ENCODE data around the gene GREB1. TPM values are rescaled to one million over a fixed set of nuclear protein-coding genes. Genes with fewer than 3 reads are reported as not detected.

GREB1 gene
- total RNA-seq, 1 donor from 2014 or later = 0.20 TPM

- no peak for DNase-seq (ENCODE audit: low read depth in 2 of 2)
Measured at GRCh38 chr2:11560806-11561205, 27.0 kb downstream of the GREB1 start.

DNA sequence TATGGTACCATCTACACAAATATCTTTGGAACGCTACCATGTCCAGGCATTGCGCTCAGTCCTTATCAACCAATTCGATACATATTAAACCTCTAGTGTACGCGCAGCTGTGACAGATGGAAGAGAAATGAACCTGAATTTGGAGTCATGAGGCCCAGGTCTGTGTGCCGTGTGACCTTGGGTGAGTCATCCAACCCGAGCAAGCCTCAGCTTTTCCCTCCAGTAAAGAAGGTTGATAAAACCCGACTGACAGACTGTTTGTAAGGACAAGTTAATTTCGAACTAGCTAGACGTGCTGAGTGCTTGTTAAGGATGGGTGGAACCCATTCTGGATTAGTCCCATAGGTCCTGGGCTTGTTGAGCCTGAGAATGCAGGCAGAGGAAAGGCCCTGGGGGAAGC, 28.2 kb downstream of the GREB1 start:
- no peak for DNase-seq (ENCODE audit: low read depth in 2 of 2)

GRCh38 chr2:11562476-11562875, 28.6 kb downstream of the GREB1 start:
- no peak for DNase-seq (ENCODE audit: low read depth in 2 of 2)

- DNase-seq (ENCODE audit: low read depth in 2 of 2) = no peak
Measured at GRCh38 chr2:11563784-11564666, 30.2 kb downstream of the GREB1 start.

DNA sequence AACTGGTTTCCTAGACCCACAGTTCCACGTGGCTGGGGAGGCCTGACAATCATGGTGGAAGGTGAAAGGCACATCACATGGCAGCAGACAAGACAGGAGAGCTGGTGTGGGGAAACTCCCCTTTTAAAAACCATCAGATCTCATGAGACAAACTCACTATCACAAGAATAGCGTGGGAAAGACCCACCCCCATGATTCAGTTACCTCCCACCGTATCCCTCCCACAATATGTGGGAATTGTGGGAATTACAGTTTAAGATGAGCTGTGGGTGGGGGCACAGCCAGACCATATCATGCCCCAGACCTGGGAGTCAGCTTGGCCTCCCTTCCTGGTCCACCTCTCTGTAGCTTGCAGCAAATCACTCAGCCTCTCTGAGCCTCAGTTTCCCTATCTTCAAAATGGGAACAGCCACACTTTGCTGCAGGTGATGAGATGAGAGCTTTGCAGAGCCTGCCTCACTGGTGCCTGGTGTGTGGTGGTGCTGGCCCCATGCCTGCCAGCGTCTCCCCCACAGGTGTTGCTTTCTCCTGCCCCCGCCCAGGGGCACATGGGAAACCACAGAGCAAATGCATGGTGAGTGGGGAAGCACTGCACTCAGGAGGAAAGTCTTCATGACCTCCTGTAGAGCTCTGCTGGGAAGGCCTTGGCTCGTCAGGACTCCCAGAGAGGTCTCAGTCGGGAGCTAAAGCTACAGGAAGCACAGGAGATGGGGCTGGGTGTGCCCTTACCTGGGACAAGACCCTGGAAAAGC, 31.1 kb downstream of the GREB1 start:
- no peak for DNase-seq (ENCODE audit: low read depth in 2 of 2)

- no peak for DNase-seq (ENCODE audit: low read depth in 2 of 2)
Measured at GRCh38 chr2:11566383-11566782, 32.5 kb downstream of the GREB1 start.

- DNase-seq (ENCODE audit: low read depth in 2 of 2) = no peak
Measured at GRCh38 chr2:11567631-11568031, 33.8 kb downstream of the GREB1 start.

DNA sequence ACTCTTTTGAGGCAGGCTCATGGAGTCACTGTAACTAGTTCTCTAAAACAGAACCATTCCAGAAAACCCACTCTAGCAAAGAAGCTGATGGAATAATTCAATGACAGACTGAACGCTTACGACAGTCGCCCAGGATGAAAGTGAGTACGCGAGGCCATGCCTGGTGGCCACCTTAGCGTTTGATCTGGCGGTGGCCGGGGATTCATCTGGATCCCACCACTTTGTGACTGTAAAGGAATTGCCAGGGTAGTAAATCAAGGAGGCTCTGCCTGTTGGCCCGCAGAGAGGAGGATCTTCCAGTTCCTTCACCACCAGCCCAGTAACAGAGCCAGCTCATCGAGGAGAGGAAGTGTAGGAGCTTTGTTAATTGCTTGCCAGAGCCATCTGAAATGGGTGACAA, 34.6 kb downstream of the GREB1 start:
- no peak for DNase-seq (ENCODE audit: low read depth in 2 of 2)

- no peak for DNase-seq (ENCODE audit: low read depth in 2 of 2)
Measured at GRCh38 chr2:11569636-11570035, 35.8 kb downstream of the GREB1 start.

DNA sequence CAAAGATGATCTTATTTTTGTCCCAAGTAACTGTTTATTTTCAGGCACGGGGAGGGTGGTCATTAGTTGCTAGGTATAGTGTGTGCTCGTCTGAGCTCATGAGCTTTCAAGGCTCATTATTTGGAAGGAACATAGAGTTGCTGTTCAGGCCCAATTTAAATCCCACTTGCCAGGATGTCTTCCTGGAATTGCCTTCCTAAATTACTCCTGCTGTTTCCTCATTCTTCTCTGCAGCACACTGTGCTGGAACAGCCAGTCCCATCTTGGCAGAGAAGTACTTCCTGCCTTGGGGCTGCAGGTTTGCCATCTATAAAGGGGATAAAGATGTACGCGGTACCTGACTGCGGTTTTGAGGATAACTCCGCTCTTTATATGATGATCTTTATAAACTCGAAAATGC, 37.3 kb downstream of the GREB1 start:
- no peak for DNase-seq (ENCODE audit: low read depth in 2 of 2)

DNA sequence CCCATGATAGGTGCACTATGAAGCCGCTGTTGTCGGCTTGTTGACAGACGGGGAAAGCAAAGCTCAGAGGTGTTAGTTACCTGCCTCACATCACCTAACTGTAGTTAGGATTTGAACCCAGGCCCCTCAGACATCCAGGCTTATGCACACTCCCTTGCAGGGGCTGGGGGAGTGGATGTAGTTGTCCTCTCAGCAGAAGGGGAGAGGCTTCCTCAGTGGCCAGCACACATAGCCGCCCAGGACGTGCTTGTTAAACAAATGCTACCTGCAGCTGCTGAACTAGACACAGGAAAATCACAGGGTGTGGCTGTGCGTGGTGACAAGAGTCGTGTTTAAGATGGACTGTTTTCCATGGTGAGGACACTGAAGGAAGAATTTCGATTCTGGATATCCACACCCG, 39.2 kb downstream of the GREB1 start:
- no peak for DNase-seq (ENCODE audit: low read depth in 2 of 2)

GRCh38 chr2:11573418-11574175, 39.8 kb downstream of the GREB1 start:
- DNase-seq (ENCODE audit: low read depth in 2 of 2) = no peak

- no peak for DNase-seq (ENCODE audit: low read depth in 2 of 2)
Measured at GRCh38 chr2:11574176-11575046, 40.6 kb downstream of the GREB1 start.

DNA sequence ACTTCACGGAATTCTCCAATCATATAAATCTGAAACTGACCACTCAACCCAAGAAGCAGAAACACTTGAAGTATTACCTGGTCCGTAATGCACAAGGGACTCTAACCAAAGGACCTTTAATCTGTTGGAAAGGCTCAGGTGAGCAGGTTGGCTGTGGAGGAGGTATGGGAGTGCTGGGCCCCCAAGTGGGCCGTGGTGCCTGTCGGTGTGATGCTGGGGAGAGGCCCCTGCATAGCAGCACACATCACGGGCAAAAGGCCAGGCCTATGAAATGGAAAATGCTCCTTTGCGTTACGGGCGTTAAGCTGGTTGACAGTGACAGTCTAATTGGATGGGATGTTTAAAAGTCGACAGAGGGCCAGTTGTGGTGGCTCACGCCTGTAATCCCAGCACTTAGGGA, 42.6 kb downstream of the GREB1 start:
- DNase-seq (ENCODE audit: low read depth in 2 of 2) = no peak

DNA sequence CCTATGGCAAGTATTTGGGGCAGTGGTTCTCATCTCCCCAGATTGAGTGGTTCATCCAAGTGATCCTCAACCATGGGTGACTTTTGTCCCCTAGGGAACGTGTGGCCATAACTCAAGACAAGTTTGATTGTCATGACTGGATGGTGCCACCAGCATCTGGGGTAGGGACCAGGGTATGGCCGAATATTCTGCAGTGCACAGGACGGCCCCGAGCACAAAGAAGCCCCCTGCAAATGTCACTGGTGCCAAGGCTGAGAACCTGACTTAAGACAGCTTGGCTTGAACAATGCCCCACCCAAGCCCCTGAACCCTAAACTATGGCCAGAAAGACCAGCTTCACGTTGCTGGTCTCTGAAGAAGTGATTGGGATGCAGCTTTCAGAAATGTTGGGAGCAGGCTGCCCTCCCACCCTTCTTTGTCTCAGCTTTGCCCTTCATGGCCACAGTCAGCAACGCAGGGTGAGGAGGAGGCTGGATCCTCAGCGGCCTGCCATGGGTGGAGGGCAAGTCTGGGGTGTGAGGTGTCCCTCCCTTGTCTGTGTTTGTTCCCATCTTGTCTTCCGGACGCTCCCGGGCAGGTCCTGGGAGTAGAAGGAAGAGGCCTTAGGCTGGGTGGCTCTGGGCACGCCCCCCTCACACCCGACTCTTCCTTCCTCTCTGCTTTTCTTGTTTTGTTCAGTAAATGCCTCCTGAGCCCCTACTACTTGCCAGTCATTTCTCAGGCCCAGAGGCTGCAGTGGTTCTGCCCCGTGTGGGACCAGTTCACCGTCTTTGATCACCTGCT, 43.4 kb downstream of the GREB1 start:
- DNase-seq (ENCODE audit: low read depth in 2 of 2) = no peak

- DNase-seq (ENCODE audit: low read depth in 2 of 2) = no peak
Measured at GRCh38 chr2:11578081-11578948, 44.5 kb downstream of the GREB1 start.

- DNase-seq (ENCODE audit: low read depth in 2 of 2) = no peak
Measured at GRCh38 chr2:11578986-11579774, 45.3 kb downstream of the GREB1 start.

GRCh38 chr2:11579867-11580659, 46.2 kb downstream of the GREB1 start:
- DNase-seq (ENCODE audit: low read depth in 2 of 2) = no peak

Data from lung microvascular endothelial cell (primary cell).